WTC11 (cell line): ENCODE data around the gene LPIN2. TPM values are rescaled to one million over a fixed set of nuclear protein-coding genes. Genes with fewer than 3 reads are reported as not detected.
A peak's percentile ranks its signal among the peaks of the same experiment; 100 is the strongest.

Source experiments
- ATAC-seq: fragments of 200-7000 bp; cut with Tn5 transposase; 2 replicates; pipeline ENCODE4 v1.10.0; 2021; ENCODE audit warnings: mild to moderate bottlenecking, moderate library complexity
- CTCF ChIA-PET: fragments of 300-600 bp; sonication (Branson Sonifier 250); formaldehyde crosslinking; loops from one replicate; lab custom pipeline; 2021; ENCODE audit warnings: antibody characterized with exemption; lab: Charles Lee
- POLR2A ChIA-PET: fragments of 350-600 bp; sonication (Branson Sonifier 250); formaldehyde crosslinking; loops from one replicate; lab custom pipeline; 2021; ENCODE audit warnings: antibody characterized with exemption; lab: Charles Lee
- DNase-seq: peaks from one replicate; pipeline ENCODE4 v3.0.0; 2021; ENCODE audit warnings: low spot score
- H3K27ac Mint-ChIP-seq: 2 replicates; pipeline ENCODE4 v1.8.0; 2021; ENCODE audit warnings: mixed read lengths
- H3K27me3 Mint-ChIP-seq: 2 replicates; pipeline ENCODE4 v1.8.0; 2021; ENCODE audit warnings: low read depth, mild to moderate bottlenecking, moderate library complexity, mixed read lengths
- H3K36me3 Mint-ChIP-seq: 2 replicates; pipeline ENCODE4 v1.8.0; 2021; ENCODE audit warnings: mixed read lengths
- H3K4me1 Mint-ChIP-seq: 2 replicates; pipeline ENCODE4 v1.8.0; 2022; ENCODE audit warnings: mixed read lengths
- H3K4me3 Mint-ChIP-seq: 2 replicates; pipeline ENCODE4 v1.8.0; 2021; ENCODE audit warnings: mild to moderate bottlenecking, moderate library complexity, mixed read lengths
- H3K9me3 Mint-ChIP-seq: 2 replicates; pipeline ENCODE4 v1.8.0; 2021; ENCODE audit warnings: mixed read lengths
- ETV6 ChIP-seq: sonication (generic); formaldehyde crosslinking; IDR thresholded peaks from 2 replicates; pipeline ENCODE4 v1.8.1; 2022; ENCODE audit warnings: mild to moderate bottlenecking, missing genetic modification reagents
- GABPB1 ChIP-seq: sonication (generic); formaldehyde crosslinking; IDR thresholded peaks from 2 replicates; pipeline ENCODE4 v1.8.1; 2023; ENCODE audit warnings: mild to moderate bottlenecking, missing genetic modification reagents
- JAZF1 ChIP-seq: fragments of 250-450 bp; sonication (Bioruptor Pico); IDR thresholded peaks from 2 replicates; pipeline ENCODE4 v1.9.0; 2021; ENCODE audit warnings: moderate library complexity, mild to moderate bottlenecking, inconsistent platforms
- JUN ChIP-seq: sonication (generic); formaldehyde crosslinking; IDR thresholded peaks from 2 replicates; pipeline ENCODE4 v1.8.0; 2023; ENCODE audit warnings: mild to moderate bottlenecking, missing genetic modification reagents
- PRRX2 ChIP-seq: fragments of 250-450 bp; sonication (Bioruptor Pico); IDR thresholded peaks from 2 replicates; pipeline ENCODE4 v1.8.0; 2021; ENCODE audit warnings: mild to moderate bottlenecking
- ZBTB21 ChIP-seq: sonication (generic); formaldehyde crosslinking; IDR thresholded peaks from 2 replicates; pipeline ENCODE4 v1.8.1; 2023; ENCODE audit warnings: mild to moderate bottlenecking, missing genetic modification reagents, borderline replicate concordance
- ZNF317 ChIP-seq: sonication (generic); formaldehyde crosslinking; IDR thresholded peaks from 2 replicates; pipeline ENCODE4 v1.8.1; 2023; ENCODE audit warnings: low read depth, mild to moderate bottlenecking, moderate library complexity, missing genetic modification reagents, borderline replicate concordance
- total RNA-seq: library from RNA; stranded (reverse); gene quantifications from 3 replicates; pipeline ENCODE4 v1.2.3, GENCODE V29; 2021
- TF ChIP-seq, protein P1 (sequence below): sonication (generic); formaldehyde crosslinking; IDR thresholded peaks from 2 replicates; pipeline ENCODE4 v1.8.0; 2022; ENCODE audit warnings: mild to moderate bottlenecking, missing genetic modification reagents
- TF ChIP-seq, protein P2 (sequence below): sonication (generic); formaldehyde crosslinking; conservative IDR thresholded peaks from 2 replicates; pipeline ENCODE4 v1.8.1; 2023; ENCODE audit warnings: mild to moderate bottlenecking, low read depth, missing genetic modification reagents, moderate library complexity
- TF ChIP-seq, protein P3 (sequence below): sonication (generic); formaldehyde crosslinking; IDR thresholded peaks from 2 replicates; pipeline ENCODE4 v1.8.1; 2023; ENCODE audit warnings: mild to moderate bottlenecking, missing genetic modification reagents
- TF ChIP-seq, protein P4 (sequence below): fragments of 250-450 bp; sonication (Bioruptor Pico); IDR thresholded peaks from 2 replicates; pipeline ENCODE4 v1.9.0; 2021; ENCODE audit warnings: mild to moderate bottlenecking, borderline replicate concordance
- TF ChIP-seq, protein P5 (sequence below): fragments of 250-450 bp; sonication (Bioruptor Pico); IDR thresholded peaks from 2 replicates; pipeline ENCODE4 v1.8.0; 2021; ENCODE audit warnings: mild to moderate bottlenecking
- TF ChIP-seq, protein P6 (sequence below): sonication (generic); formaldehyde crosslinking; IDR thresholded peaks from 2 replicates; pipeline ENCODE4 v1.8.1; 2022; ENCODE audit warnings: mild to moderate bottlenecking, missing genetic modification reagents, moderate library complexity, borderline replicate concordance
- TF ChIP-seq, protein P7 (sequence below): fragments of 250-450 bp; sonication (Bioruptor Pico); conservative IDR thresholded peaks from 2 replicates; pipeline ENCODE4 v1.9.0; 2021; ENCODE audit warnings: mild to moderate bottlenecking
- TF ChIP-seq, protein P8 (sequence below): fragments of 250-450 bp; sonication (Bioruptor Pico); IDR thresholded peaks from 2 replicates; pipeline ENCODE4 v1.9.0; 2021; ENCODE audit warnings: mild to moderate bottlenecking

The LPIN2 gene
- total RNA-seq, 1 experiment from 2014 or later = 11.8 TPM

DNA sequence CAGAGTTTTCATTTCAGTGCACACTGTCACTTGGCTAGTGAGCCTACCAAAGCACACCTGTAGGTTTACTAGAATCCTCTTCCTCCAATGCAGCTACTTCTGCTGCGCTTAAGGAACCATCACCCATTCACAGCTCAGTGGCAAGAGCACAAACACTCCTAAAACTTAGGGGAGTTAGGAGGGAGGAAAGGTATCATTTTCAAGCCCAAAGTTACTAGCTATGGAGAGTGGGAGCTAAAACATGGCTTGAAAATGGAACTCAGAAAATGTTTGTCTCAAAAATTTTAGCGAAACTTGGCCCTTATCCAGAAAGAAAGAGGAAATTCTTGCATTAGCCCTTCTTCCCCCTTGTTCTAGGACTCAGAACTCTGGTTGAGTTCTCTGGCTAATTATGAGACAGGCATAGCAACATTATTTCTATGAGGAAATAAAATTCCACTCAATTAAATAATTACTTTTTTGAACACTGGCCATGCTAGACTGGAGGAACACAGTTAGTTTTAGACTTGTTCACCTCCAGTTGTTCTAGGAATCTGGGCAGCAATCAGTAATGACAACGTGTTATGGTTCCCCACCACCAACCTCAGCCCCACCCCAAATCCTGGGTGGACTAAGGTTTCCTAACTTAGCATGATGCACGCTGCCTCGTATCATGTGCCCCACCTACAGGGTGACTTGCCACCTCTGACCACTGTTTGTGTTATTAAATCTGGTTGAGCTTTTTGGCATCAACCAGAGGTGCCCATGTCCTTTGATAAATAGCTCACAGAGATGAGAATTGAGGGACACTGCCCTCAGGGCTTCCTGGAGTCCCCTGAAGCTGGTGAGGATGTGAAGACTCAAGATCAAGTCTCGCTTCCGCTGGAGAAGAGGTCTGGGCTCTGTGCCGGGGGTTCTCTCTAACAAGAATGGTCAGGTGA lies 32.8 kb downstream of the LPIN2 start:
- Mint-ChIP-seq H3K27ac (peak overlapping the region; percentile 72), H3K36me3 (peaks cover 5% of the 10 kb centered on the region), H3K27me3 (no peaks in the 10 kb centered on the region), H3K9me3 (no peaks in the 10 kb centered on the region), H3K4me1 (peaks cover 49% of the 10 kb centered on the region), H3K4me3 (no peak overlapping the region)
- TF ChIP-seq ZNF317 (CRISPR knock-in tag) (no peak), ZBTB21 (no peak), ETV6 (CRISPR knock-in tag) (no peak), JUN (CRISPR knock-in tag) (no peak), JAZF1 (no peak)
- TF ChIP-seq, protein P1, sequence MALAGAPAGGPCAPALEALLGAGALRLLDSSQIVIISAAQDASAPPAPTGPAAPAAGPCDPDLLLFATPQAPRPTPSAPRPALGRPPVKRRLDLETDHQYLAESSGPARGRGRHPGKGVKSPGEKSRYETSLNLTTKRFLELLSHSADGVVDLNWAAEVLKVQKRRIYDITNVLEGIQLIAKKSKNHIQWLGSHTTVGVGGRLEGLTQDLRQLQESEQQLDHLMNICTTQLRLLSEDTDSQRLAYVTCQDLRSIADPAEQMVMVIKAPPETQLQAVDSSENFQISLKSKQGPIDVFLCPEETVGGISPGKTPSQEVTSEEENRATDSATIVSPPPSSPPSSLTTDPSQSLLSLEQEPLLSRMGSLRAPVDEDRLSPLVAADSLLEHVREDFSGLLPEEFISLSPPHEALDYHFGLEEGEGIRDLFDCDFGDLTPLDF (CRISPR knock-in tag) = no peak
- TF ChIP-seq, protein P2, sequence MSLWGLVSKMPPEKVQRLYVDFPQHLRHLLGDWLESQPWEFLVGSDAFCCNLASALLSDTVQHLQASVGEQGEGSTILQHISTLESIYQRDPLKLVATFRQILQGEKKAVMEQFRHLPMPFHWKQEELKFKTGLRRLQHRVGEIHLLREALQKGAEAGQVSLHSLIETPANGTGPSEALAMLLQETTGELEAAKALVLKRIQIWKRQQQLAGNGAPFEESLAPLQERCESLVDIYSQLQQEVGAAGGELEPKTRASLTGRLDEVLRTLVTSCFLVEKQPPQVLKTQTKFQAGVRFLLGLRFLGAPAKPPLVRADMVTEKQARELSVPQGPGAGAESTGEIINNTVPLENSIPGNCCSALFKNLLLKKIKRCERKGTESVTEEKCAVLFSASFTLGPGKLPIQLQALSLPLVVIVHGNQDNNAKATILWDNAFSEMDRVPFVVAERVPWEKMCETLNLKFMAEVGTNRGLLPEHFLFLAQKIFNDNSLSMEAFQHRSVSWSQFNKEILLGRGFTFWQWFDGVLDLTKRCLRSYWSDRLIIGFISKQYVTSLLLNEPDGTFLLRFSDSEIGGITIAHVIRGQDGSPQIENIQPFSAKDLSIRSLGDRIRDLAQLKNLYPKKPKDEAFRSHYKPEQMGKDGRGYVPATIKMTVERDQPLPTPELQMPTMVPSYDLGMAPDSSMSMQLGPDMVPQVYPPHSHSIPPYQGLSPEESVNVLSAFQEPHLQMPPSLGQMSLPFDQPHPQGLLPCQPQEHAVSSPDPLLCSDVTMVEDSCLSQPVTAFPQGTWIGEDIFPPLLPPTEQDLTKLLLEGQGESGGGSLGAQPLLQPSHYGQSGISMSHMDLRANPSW = no peak
- TF ChIP-seq, protein P3, sequence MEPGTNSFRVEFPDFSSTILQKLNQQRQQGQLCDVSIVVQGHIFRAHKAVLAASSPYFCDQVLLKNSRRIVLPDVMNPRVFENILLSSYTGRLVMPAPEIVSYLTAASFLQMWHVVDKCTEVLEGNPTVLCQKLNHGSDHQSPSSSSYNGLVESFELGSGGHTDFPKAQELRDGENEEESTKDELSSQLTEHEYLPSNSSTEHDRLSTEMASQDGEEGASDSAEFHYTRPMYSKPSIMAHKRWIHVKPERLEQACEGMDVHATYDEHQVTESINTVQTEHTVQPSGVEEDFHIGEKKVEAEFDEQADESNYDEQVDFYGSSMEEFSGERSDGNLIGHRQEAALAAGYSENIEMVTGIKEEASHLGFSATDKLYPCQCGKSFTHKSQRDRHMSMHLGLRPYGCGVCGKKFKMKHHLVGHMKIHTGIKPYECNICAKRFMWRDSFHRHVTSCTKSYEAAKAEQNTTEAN (CRISPR knock-in tag) = no peak
- TF ChIP-seq, protein P4, sequence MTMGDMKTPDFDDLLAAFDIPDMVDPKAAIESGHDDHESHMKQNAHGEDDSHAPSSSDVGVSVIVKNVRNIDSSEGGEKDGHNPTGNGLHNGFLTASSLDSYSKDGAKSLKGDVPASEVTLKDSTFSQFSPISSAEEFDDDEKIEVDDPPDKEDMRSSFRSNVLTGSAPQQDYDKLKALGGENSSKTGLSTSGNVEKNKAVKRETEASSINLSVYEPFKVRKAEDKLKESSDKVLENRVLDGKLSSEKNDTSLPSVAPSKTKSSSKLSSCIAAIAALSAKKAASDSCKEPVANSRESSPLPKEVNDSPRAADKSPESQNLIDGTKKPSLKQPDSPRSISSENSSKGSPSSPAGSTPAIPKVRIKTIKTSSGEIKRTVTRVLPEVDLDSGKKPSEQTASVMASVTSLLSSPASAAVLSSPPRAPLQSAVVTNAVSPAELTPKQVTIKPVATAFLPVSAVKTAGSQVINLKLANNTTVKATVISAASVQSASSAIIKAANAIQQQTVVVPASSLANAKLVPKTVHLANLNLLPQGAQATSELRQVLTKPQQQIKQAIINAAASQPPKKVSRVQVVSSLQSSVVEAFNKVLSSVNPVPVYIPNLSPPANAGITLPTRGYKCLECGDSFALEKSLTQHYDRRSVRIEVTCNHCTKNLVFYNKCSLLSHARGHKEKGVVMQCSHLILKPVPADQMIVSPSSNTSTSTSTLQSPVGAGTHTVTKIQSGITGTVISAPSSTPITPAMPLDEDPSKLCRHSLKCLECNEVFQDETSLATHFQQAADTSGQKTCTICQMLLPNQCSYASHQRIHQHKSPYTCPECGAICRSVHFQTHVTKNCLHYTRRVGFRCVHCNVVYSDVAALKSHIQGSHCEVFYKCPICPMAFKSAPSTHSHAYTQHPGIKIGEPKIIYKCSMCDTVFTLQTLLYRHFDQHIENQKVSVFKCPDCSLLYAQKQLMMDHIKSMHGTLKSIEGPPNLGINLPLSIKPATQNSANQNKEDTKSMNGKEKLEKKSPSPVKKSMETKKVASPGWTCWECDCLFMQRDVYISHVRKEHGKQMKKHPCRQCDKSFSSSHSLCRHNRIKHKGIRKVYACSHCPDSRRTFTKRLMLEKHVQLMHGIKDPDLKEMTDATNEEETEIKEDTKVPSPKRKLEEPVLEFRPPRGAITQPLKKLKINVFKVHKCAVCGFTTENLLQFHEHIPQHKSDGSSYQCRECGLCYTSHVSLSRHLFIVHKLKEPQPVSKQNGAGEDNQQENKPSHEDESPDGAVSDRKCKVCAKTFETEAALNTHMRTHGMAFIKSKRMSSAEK = no peak
- TF ChIP-seq, protein P5, sequence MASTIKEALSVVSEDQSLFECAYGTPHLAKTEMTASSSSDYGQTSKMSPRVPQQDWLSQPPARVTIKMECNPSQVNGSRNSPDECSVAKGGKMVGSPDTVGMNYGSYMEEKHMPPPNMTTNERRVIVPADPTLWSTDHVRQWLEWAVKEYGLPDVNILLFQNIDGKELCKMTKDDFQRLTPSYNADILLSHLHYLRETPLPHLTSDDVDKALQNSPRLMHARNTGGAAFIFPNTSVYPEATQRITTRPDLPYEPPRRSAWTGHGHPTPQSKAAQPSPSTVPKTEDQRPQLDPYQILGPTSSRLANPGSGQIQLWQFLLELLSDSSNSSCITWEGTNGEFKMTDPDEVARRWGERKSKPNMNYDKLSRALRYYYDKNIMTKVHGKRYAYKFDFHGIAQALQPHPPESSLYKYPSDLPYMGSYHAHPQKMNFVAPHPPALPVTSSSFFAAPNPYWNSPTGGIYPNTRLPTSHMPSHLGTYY (CRISPR knock-in tag) = no peak
- DNase-seq (no peak), ATAC-seq (no peak)
- CTCF ChIA-PET = interaction anchor here (0.8 to 1.3 kb wide), 4 partner anchors 9 to 686 kb away, joined by 3 read pairs; no protein-coding TSS in a partner anchor
- POLR2A ChIA-PET = interaction anchor here (1.4 kb wide), 1 partner anchor 12 kb away, joined by 3 read pairs; no protein-coding TSS in a partner anchor

DNA sequence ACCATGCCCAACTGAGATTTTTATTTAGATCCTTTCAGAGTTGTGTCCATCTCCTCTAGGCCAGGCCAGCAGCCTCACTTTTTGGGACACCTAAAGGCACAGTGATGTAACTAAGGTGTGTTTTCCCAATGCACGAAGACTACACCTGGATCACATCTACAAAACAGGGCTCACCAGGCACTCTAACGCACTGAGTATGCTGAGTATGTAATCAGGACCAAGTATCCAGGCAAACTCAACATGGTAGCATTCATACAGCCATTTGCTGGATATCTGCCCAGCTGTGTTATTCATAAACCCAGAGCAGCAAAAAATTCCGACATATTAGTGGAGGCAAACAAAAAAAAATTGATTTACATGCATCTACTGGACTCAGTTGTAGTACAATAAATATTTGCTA lies 33.8 kb downstream of the LPIN2 start:
- POLR2A ChIA-PET = interaction anchor here (1.4 kb wide), 1 partner anchor 11 kb away, joined by 3 read pairs; no protein-coding TSS in a partner anchor
- Mint-ChIP-seq H3K27me3 (no peaks in the 10 kb centered on the region), H3K36me3 (peaks cover 2% of the 10 kb centered on the region; the same call in 1 of the 2 replicates), H3K9me3 (no peaks in the 10 kb centered on the region), H3K27ac (no peak overlapping the region), H3K4me3 (no peak overlapping the region), H3K4me1 (peaks cover 45% of the 10 kb centered on the region)
- no peak for ATAC-seq
- CTCF ChIA-PET = interaction anchor here (1.2 kb wide), 1 partner anchor 15 kb away, joined by 3 read pairs; no protein-coding TSS in a partner anchor
- no peak for DNase-seq
- TF ChIP-seq, protein P6, sequence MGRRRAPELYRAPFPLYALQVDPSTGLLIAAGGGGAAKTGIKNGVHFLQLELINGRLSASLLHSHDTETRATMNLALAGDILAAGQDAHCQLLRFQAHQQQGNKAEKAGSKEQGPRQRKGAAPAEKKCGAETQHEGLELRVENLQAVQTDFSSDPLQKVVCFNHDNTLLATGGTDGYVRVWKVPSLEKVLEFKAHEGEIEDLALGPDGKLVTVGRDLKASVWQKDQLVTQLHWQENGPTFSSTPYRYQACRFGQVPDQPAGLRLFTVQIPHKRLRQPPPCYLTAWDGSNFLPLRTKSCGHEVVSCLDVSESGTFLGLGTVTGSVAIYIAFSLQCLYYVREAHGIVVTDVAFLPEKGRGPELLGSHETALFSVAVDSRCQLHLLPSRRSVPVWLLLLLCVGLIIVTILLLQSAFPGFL (CRISPR knock-in tag) = no peak
- TF ChIP-seq, protein P7, sequence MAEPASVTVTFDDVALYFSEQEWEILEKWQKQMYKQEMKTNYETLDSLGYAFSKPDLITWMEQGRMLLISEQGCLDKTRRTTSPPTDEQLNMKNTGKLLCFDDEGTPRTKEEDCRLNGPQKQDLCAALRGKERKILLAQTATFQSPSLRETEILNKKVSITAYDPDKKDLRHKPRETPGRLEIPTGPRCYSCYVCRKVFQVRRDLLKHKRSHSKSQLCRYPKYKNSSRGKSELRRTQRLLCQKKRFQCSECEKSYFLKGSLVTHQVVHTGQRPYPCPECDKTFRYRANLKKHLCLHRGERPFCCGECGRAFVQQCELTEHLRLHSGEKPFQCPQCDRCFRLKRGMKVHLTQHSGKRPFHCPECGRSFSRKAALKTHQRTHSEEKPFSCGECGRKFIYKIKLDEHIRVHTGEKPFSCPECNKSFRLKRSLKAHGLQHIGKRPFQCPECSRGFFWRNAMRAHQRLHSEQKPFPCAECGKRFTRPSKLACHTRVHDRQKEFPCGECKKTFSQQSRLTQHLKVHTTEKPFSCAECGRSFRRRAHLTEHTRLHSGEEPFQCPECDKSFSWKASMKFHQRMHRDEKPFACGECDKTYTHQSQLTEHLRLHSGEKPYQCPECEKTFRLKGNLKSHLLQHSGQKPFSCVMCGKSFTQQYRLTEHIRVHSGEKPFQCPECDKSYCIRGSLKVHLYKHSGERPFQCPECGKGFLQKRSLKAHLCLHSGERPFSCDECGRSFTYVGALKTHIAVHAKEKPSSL (CRISPR knock-in tag) = no peak
- TF ChIP-seq GABPB1 (CRISPR knock-in tag) (no peak), ZNF317 (CRISPR knock-in tag) (no peak), PRRX2 (CRISPR knock-in tag) (no peak)
- TF ChIP-seq, protein P8, sequence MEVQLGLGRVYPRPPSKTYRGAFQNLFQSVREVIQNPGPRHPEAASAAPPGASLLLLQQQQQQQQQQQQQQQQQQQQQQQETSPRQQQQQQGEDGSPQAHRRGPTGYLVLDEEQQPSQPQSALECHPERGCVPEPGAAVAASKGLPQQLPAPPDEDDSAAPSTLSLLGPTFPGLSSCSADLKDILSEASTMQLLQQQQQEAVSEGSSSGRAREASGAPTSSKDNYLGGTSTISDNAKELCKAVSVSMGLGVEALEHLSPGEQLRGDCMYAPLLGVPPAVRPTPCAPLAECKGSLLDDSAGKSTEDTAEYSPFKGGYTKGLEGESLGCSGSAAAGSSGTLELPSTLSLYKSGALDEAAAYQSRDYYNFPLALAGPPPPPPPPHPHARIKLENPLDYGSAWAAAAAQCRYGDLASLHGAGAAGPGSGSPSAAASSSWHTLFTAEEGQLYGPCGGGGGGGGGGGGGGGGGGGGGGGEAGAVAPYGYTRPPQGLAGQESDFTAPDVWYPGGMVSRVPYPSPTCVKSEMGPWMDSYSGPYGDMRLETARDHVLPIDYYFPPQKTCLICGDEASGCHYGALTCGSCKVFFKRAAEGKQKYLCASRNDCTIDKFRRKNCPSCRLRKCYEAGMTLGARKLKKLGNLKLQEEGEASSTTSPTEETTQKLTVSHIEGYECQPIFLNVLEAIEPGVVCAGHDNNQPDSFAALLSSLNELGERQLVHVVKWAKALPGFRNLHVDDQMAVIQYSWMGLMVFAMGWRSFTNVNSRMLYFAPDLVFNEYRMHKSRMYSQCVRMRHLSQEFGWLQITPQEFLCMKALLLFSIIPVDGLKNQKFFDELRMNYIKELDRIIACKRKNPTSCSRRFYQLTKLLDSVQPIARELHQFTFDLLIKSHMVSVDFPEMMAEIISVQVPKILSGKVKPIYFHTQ = no peak
